Loucy (cell line): Measurements from ENCODE around the gene MAD1L1.

Experiments
- H2AFZ ChIP-seq: fragments of 200-600 bp; sonication (generic); 2 replicates; pipeline ENCODE4 v1.6.0; 2016; ENCODE audit warnings: antibody characterized with exemption, mild to moderate bottlenecking, low read length, moderate library complexity
- H3F3A ChIP-seq: fragments of 200-600 bp; 2 replicates; pipeline ENCODE4 v1.6.0; 2016; ENCODE audit warnings: antibody characterized with exemption, low read depth, mild to moderate bottlenecking
- H3K27me3 ChIP-seq: fragments of 200-600 bp; sonication (generic); 2 replicates; pipeline ENCODE4 v1.6.1; 2014; ENCODE audit warnings: low read length, mild to moderate bottlenecking; ENCODE audit not compliant: insufficient read depth, poor library complexity, severe bottlenecking
- H3K36me3 ChIP-seq: fragments of 200-600 bp; sonication (generic); 2 replicates; pipeline ENCODE4 v1.6.1; 2016; ENCODE audit warnings: low read length; ENCODE audit not compliant: insufficient read depth
- H3K4me1 ChIP-seq: fragments of 200-600 bp; sonication (generic); 2 replicates; pipeline ENCODE4 v1.5.1; 2014; ENCODE audit warnings: low read length, mild to moderate bottlenecking; ENCODE audit not compliant: insufficient read depth, poor library complexity, severe bottlenecking
- H3K4me2 ChIP-seq: fragments of 200-600 bp; sonication (generic); 2 replicates; pipeline ENCODE4 v1.6.0; 2014; ENCODE audit warnings: antibody characterized with exemption, low read length, low read depth, mild to moderate bottlenecking; ENCODE audit not compliant: poor library complexity, severe bottlenecking
- H3K4me3 ChIP-seq: fragments of 200-600 bp; sonication (generic); 2 replicates; pipeline ENCODE4 v1.5.1; 2014; ENCODE audit warnings: low read length, mild to moderate bottlenecking, mixed read lengths; ENCODE audit not compliant: poor library complexity, severe bottlenecking
- H3K79me2 ChIP-seq: fragments of 200-600 bp; sonication (generic); 2 replicates; pipeline ENCODE4 v1.6.1; 2014; ENCODE audit warnings: low read length; ENCODE audit not compliant: insufficient read depth
- H3K9ac ChIP-seq: fragments of 200-600 bp; sonication (generic); 2 replicates; pipeline ENCODE4 v1.6.0; 2014; ENCODE audit warnings: mild to moderate bottlenecking, low read depth, low read length, moderate library complexity; ENCODE audit not compliant: poor library complexity, severe bottlenecking
- H3K9me2 ChIP-seq: fragments of 200-600 bp; sonication (generic); replicated peaks from 2 replicates; pipeline ENCODE4 v1.6.1; 2016; ENCODE audit warnings: low read depth, low read length, mixed read lengths
- H3K9me3 ChIP-seq: fragments of 200-600 bp; sonication (generic); 2 replicates; pipeline ENCODE4 v1.6.1; 2014; ENCODE audit warnings: mild to moderate bottlenecking, antibody characterized with exemption, low read length, low read depth; ENCODE audit not compliant: insufficient read depth
- H4K20me1 ChIP-seq: fragments of 200-600 bp; sonication (generic); 2 replicates; pipeline ENCODE4 v1.6.0; 2014; ENCODE audit warnings: antibody characterized with exemption, low read length, mild to moderate bottlenecking; ENCODE audit not compliant: insufficient read depth, poor library complexity, severe bottlenecking
- EZH2phosphoT487 ChIP-seq: fragments of 200-600 bp; IDR thresholded peaks from 2 replicates; pipeline ENCODE4 v1.6.1; 2018; ENCODE audit warnings: antibody characterized with exemption, mild to moderate bottlenecking, moderate library complexity, borderline replicate concordance
- TF ChIP-seq, protein P1 (sequence below): fragments of 200-600 bp; sonication (generic); conservative IDR thresholded peaks from 2 replicates; pipeline ENCODE4 v1.5.1; 2014; ENCODE audit warnings: mild to moderate bottlenecking, antibody characterized with exemption, low read length

The MAD1L1 gene

DNA sequence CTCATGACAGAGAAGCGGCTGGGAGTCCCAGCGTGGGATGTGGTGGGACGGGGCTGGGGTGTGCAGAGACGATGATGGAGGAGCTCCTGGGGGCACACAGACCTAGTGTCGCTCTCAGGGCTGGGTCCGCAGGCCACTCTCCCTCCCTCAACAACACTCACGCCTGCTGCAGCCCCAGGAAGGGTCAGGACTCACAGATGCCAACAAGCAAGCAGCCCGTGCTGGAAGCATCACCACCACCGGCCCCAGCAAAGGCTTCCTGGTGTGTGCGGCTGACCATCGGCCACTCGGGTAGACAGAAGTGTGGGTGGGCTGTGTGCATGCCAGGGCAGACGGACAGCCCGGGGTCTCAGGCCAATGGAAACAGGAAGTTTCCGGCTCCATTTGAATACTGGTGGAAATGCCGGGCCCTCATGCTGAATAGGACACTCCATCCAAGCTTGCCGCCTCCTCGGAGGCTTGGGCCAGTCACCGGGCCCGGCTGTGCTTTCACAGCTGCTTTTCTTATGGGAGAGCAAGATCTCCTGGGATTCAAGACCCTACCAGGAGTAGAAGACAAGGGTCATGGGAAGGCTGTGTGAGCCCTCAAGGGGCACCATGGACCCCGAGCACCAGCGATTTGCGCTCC is 384.6 kb downstream of the MAD1L1 start:
- Histone ChIP-seq H3K9me3 (no peaks in the 10 kb centered on the region), H3K9me2 (no peaks in the 10 kb centered on the region), H2AFZ (no peak overlapping the region), H4K20me1 (peaks cover 2% of the 10 kb centered on the region), H3K4me2 (no peak overlapping the region), H3K27me3 (no peaks in the 10 kb centered on the region), H3K9ac (no peak overlapping the region), H3F3A (no peaks in the 10 kb centered on the region), H3K4me1 (no peaks in the 10 kb centered on the region), H3K4me3 (no peak overlapping the region), H3K79me2 (no peaks in the 10 kb centered on the region), H3K36me3 (peaks cover 32% of the 10 kb centered on the region; the same call in 1 of the 2 replicates)
- TF ChIP-seq, protein P1, sequence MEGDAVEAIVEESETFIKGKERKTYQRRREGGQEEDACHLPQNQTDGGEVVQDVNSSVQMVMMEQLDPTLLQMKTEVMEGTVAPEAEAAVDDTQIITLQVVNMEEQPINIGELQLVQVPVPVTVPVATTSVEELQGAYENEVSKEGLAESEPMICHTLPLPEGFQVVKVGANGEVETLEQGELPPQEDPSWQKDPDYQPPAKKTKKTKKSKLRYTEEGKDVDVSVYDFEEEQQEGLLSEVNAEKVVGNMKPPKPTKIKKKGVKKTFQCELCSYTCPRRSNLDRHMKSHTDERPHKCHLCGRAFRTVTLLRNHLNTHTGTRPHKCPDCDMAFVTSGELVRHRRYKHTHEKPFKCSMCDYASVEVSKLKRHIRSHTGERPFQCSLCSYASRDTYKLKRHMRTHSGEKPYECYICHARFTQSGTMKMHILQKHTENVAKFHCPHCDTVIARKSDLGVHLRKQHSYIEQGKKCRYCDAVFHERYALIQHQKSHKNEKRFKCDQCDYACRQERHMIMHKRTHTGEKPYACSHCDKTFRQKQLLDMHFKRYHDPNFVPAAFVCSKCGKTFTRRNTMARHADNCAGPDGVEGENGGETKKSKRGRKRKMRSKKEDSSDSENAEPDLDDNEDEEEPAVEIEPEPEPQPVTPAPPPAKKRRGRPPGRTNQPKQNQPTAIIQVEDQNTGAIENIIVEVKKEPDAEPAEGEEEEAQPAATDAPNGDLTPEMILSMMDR = no peak
- no peak for TF ChIP-seq EZH2phosphoT487

DNA sequence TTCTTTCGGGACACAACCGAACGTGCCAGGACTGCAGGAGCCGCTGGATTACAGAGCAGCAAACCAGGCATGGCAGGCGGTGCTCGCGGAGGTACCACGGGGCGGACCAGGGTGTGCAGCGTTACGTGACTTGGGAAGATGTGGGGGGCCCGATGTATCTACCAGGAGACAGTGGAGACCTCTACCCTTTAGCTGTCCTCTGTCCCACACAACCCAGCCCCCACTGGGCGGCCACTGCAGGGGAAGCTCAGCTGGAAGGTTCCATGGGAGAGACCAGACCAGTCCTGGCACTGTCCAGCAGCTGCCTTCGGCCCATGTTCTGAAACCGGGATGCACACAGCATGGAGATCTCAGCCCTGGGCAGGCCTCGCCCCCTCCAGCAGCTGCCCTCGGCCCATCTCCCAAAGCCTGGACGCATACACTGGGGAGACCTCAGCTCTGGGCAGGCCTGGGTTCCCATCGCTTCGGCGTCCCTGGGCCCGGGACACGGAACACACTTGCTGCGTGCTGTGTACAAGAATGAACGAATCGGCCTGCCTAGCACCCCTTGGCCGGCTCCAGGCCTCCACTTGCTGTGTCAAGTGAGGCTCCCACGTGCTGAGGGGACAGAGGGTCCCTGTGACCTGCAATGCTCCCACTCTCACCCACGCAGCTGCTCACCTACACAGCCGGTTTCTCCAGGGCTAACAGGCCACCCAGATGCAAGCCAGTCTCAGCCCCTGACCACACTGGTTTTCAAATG is 385.3 kb downstream of the MAD1L1 start:
- no peak for TF ChIP-seq EZH2phosphoT487
- TF ChIP-seq, protein P1 = no peak
- Histone ChIP-seq H3K9me2 (no peaks in the 10 kb centered on the region), H3K9me3 (no peaks in the 10 kb centered on the region), H3K4me2 (no peak overlapping the region), H3K79me2 (no peaks in the 10 kb centered on the region), H3K27me3 (no peaks in the 10 kb centered on the region), H3K36me3 (peaks cover 39% of the 10 kb centered on the region; the same call in 1 of the 2 replicates), H2AFZ (no peak overlapping the region), H3K4me1 (no peaks in the 10 kb centered on the region), H3K4me3 (no peak overlapping the region), H3K9ac (no peak overlapping the region), H3F3A (no peaks in the 10 kb centered on the region), H4K20me1 (peaks cover 2% of the 10 kb centered on the region)

DNA sequence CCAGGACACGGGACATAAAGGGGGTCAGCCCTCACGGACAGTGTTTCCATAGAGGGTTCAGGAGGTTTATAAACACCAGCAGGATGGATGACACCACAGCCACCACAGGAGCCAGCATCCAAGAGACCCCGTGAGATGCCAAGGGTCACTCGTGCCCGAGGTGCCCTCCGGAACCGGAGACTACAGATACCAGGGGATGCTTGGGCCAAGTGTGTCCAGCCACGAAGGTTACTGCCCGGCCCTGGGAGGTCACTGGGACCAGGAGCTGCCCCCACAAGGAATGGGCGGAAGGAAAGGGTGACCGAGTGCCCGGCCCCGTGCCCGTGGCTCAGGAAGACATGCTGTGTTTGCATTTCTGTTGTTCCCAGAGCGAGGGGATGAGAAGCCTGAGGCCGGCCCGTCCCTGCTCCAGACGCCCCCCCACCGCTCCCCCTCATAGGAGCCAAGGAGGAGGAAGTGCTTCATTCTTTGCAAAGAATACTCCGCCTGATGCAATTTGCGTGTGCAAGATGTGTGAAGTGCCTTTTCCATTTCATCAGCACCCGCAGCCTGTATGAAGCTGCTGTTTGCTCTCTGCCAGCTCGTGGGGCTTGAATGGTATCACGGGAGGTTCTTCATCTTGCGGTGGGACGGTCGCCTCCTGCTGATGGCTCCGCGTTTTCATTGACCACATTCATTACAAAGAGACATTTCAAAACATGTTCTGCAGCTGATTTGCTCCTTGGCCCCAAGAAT is 386.2 kb downstream of the MAD1L1 start:
- no peaks in the 10 kb centered on the region for H3K9me3 ChIP-seq
- H3K4me2 ChIP-seq = no peak overlapping the region
- peaks cover 40% of the 10 kb centered on the region; the same call in 1 of the 2 replicates for H3K36me3 ChIP-seq
- H3K27me3 ChIP-seq = no peaks in the 10 kb centered on the region
- no peaks in the 10 kb centered on the region for H3F3A ChIP-seq
- no peaks in the 10 kb centered on the region for H3K9me2 ChIP-seq
- no peaks in the 10 kb centered on the region for H3K79me2 ChIP-seq
- H4K20me1 ChIP-seq = no peaks in the 10 kb centered on the region
- no peak overlapping the region for H3K9ac ChIP-seq
- H3K4me3 ChIP-seq = no peak overlapping the region
- TF ChIP-seq, protein P1 = no peak
- no peak for TF ChIP-seq EZH2phosphoT487
- H2AFZ ChIP-seq = no peak overlapping the region
- no peaks in the 10 kb centered on the region for H3K4me1 ChIP-seq
